ENCODE results near the gene NEK8. TPM values are rescaled to one million over a fixed set of nuclear protein-coding genes. Genes with fewer than 3 reads are reported as not detected.

NEK8 gene
- total and polyA plus RNA-seq, 8 donors, result 2.8 to 17.8 (median 3.4) TPM; not detected in 1

GRCh38 chr17:28705728-28706334 lies 22.8 kb upstream of the NEK8 start:
- intact Hi-C loops (cut with DNase I; ENCODE audit: low total_unique reads), result no loop called here
- no peak for TF ChIP-seq EP300 (IDR thresholded peaks at IDR 0.05)
- no peak for TF ChIP-seq POLR2A (IDR thresholded peaks at IDR 0.05)
- TF ChIP-seq, protein P1, sequence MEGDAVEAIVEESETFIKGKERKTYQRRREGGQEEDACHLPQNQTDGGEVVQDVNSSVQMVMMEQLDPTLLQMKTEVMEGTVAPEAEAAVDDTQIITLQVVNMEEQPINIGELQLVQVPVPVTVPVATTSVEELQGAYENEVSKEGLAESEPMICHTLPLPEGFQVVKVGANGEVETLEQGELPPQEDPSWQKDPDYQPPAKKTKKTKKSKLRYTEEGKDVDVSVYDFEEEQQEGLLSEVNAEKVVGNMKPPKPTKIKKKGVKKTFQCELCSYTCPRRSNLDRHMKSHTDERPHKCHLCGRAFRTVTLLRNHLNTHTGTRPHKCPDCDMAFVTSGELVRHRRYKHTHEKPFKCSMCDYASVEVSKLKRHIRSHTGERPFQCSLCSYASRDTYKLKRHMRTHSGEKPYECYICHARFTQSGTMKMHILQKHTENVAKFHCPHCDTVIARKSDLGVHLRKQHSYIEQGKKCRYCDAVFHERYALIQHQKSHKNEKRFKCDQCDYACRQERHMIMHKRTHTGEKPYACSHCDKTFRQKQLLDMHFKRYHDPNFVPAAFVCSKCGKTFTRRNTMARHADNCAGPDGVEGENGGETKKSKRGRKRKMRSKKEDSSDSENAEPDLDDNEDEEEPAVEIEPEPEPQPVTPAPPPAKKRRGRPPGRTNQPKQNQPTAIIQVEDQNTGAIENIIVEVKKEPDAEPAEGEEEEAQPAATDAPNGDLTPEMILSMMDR (IDR thresholded peaks at IDR 0.05), result no peak
- TF ChIP-seq POLR2AphosphoS5 (IDR thresholded peaks at IDR 0.05), result no peak
- Histone ChIP-seq H3K4me3 (no peak overlapping the region), H3K4me1 (peaks cover 0 to 21% (median 8%) of the 10 kb centered on the region in 4 donors), H3K27ac (no peak overlapping the region), H3K9me3 (no peaks in the 10 kb centered on the region), H3K36me3 (peaks cover 27 to 54% (median 50%) of the 10 kb centered on the region in 4 donors), H3K27me3 (no peaks in the 10 kb centered on the region)
- DNase-seq, result no peak
- 61 to 84% (median 69%) methylated on average over 8 to 10 of the region's 10 CpGs for WGBS, 5 donors

DNA sequence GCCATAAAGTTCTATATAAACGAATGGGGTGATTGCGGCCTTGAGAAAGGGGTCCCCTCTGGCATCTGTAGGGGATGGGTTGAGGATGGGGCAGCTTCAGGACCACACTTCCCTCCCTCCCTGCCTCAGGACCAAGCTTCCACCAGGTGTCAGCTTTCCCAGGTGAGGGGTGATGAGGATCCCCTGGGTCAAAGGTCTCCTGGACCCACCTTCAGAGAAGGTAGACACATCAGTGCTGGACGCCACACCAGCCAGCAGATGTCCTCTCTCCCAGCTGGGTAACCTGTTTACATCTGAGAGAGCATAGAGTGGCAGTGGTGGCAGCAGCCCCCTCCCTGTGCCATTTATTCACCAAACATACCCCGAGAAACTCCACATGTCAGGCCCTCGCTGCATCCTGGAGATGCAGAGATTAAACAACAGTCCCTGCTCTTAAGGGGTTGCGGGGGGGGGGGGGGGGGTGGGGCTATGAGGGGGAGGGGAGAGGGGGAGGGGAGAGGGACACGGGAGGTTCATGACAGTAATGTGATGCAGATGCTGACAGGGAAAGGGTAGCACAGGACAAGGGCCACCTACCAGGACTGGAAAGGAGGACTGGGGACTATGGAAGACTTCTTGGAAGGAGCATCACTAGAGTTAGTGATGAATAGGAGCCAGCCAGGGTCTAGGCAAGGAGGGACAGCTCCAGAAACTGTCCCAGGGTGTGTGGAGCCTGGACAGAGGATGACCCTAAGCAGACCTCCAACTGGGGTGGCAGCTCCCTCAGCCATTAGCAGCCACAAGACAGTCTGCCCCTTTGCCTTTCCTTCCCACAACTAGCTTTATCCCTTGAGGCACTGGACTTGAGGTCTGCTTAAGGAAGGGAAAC lies 21.9 kb upstream of the NEK8 start:
- intact Hi-C loops (cut with DNase I; ENCODE audit: low total_unique reads), result no loop called here

GRCh38 chr17:28707339-28707720 lies 21.3 kb upstream of the NEK8 start:
- intact Hi-C loops (cut with DNase I; ENCODE audit: low total_unique reads), result no loop called here
- TF ChIP-seq POLR2A (IDR thresholded peaks at IDR 0.05) (no peak), EP300 (IDR thresholded peaks at IDR 0.05) (no peak), POLR2AphosphoS5 (IDR thresholded peaks at IDR 0.05) (no peak)
- TF ChIP-seq, protein P1 (IDR thresholded peaks at IDR 0.05), result no peak
- Histone ChIP-seq H3K4me1 (peaks cover 13 to 28% (median 19%) of the 10 kb centered on the region in 4 donors), H3K36me3 (peaks cover 12 to 39% (median 35%) of the 10 kb centered on the region in 4 donors), H3K4me3 (no peak overlapping the region), H3K27ac (no peak overlapping the region), H3K9me3 (no peaks in the 10 kb centered on the region), H3K27me3 (no peaks in the 10 kb centered on the region)
- 60 to 79% (median 78%) methylated on average over 2 of the region's 2 CpGs for WGBS, 5 donors
- no peak for DNase-seq

More for the DNA sequence above, 21.9 kb upstream of the NEK8 start:
- Histone ChIP-seq H3K4me1 (peaks cover 7 to 27% (median 13%) of the 10 kb centered on the region in 4 donors), H3K4me3 (no peak overlapping the region), H3K36me3 (peaks cover 19 to 45% (median 41%) of the 10 kb centered on the region in 4 donors), H3K27me3 (no peaks in the 10 kb centered on the region), H3K9me3 (no peaks in the 10 kb centered on the region), H3K27ac (no peak overlapping the region)
- DNase-seq, result no peak
- no peak for TF ChIP-seq EP300 (IDR thresholded peaks at IDR 0.05)
- TF ChIP-seq, protein P1 (IDR thresholded peaks at IDR 0.05), result no peak
- 59 to 66% (median 59%) methylated on average over 4 to 7 of the region's 7 CpGs for WGBS, 5 donors

- TF ChIP-seq, protein P1 (IDR thresholded peaks at IDR 0.05), result no peak
- peak; percentile 39 to 89 (median 88) for TF ChIP-seq POLR2AphosphoS5 (IDR thresholded peaks at IDR 0.05)
- TF ChIP-seq POLR2A (IDR thresholded peaks at IDR 0.05), result peak in 1 of 4 donors; percentile 61
- peak overlapping the region; percentile 90 to 97 (median 92) for H3K27ac ChIP-seq
- 1 to 2% (median 1%) methylated on average over 51 to 74 of the region's 74 CpGs for WGBS, 5 donors
- H3K36me3 ChIP-seq, result peaks cover 16 to 25% (median 22%) of the 10 kb centered on the region in 4 donors
- intact Hi-C loops (cut with DNase I; ENCODE audit: low total_unique reads), result no loop called here
- H3K9me3 ChIP-seq, result no peaks in the 10 kb centered on the region
- peak; percentile 93 to 98 for DNase-seq
- peaks cover 13 to 41% (median 26%) of the 10 kb centered on the region in 4 donors for H3K4me1 ChIP-seq
- H3K27me3 ChIP-seq, result no peaks in the 10 kb centered on the region
- H3K4me3 ChIP-seq, result peak overlapping the region; percentile 61 to 81 (median 64)
These were observed 17.5 kb upstream of the NEK8 start for GRCh38 chr17:28710861-28711722.
